Muscle of arm (tissue), 12 donors: ENCODE data around the gene CACNA1A. TPM values are rescaled to one million over a fixed set of nuclear protein-coding genes. Genes with fewer than 3 reads are reported as not detected.
"Not testable (repeated sequence)": the region's sequence is repeated elsewhere in the genome, so short reads cannot be mapped to it uniquely, and the experiment has no call there.

Source experiments
- DNase-seq: peaks from one replicate; pipeline ENCODE4 v3.0.0-alpha.2; 2013
- polyA plus RNA-seq, 12 donors: library from polyadenylated mRNA; unstranded; fragments of 120-200 nt; gene quantifications; one replicate each; pipeline ENCODE4 v1.2.1, GENCODE V29; 2013; ENCODE audit not compliant: insufficient read length in 12 of 12

CACNA1A gene
- polyA plus RNA-seq, 12 donors, result 0.76 to 11.3 (median 1.8) TPM; not detected in 1

- DNase-seq, result no peak
These were observed 139.6 kb downstream of the CACNA1A start for GRCh38 chr19:13366529-13367143.

- DNase-seq, result no peak
These were observed 142.3 kb downstream of the CACNA1A start for GRCh38 chr19:13363954-13364353.

- no peak for DNase-seq
These were observed 143.0 kb downstream of the CACNA1A start for GRCh38 chr19:13363245-13363644.

GRCh38 chr19:13362668-13363067 lies 143.6 kb downstream of the CACNA1A start:
- DNase-seq, result no peak

- DNase-seq, result not testable (repeated sequence)
These were observed 144.6 kb downstream of the CACNA1A start for GRCh38 chr19:13361726-13362125.

GRCh38 chr19:13356686-13357280 lies 149.5 kb downstream of the CACNA1A start:
- no peak for DNase-seq

- DNase-seq, result no peak
These were observed 150.1 kb downstream of the CACNA1A start for GRCh38 chr19:13356185-13356584.

GRCh38 chr19:13355356-13355755 lies 150.9 kb downstream of the CACNA1A start:
- no peak for DNase-seq

- DNase-seq, result no peak
These were observed 152.7 kb downstream of the CACNA1A start for GRCh38 chr19:13353625-13354024.

- no peak for DNase-seq
These were observed 155.5 kb downstream of the CACNA1A start for GRCh38 chr19:13350759-13351158.

GRCh38 chr19:13350072-13350471 lies 156.2 kb downstream of the CACNA1A start:
- DNase-seq, result no peak

- DNase-seq, result no peak
These were observed 158.9 kb downstream of the CACNA1A start for GRCh38 chr19:13347367-13347766.

GRCh38 chr19:13343514-13343913 lies 162.8 kb downstream of the CACNA1A start:
- no peak for DNase-seq

GRCh38 chr19:13342672-13343071 lies 163.6 kb downstream of the CACNA1A start:
- no peak for DNase-seq

- no peak for DNase-seq
These were observed 166.4 kb downstream of the CACNA1A start for GRCh38 chr19:13339869-13340268.

GRCh38 chr19:13337181-13337580 lies 169.1 kb downstream of the CACNA1A start:
- no peak for DNase-seq

GRCh38 chr19:13334801-13335481 lies 171.3 kb downstream of the CACNA1A start:
- no peak for DNase-seq

- no peak for DNase-seq
These were observed 176.0 kb downstream of the CACNA1A start for GRCh38 chr19:13330285-13330684.

- DNase-seq, result no peak
These were observed 176.5 kb downstream of the CACNA1A start for GRCh38 chr19:13329766-13330165.

GRCh38 chr19:13328241-13328640 lies 178.0 kb downstream of the CACNA1A start:
- no peak for DNase-seq

GRCh38 chr19:13319526-13319925 lies 186.8 kb downstream of the CACNA1A start:
- no peak for DNase-seq

GRCh38 chr19:13318190-13318589 lies 188.1 kb downstream of the CACNA1A start:
- DNase-seq, result no peak

GRCh38 chr19:13315495-13315894 lies 190.8 kb downstream of the CACNA1A start:
- no peak for DNase-seq
